ENCODE data around the gene TRIM54.

- no peak for TF ChIP-seq RAD21 (IDR thresholded peaks at IDR 0.05)
- TF ChIP-seq CTCF (IDR thresholded peaks at IDR 0.05; ENCODE audit: low read depth, low read length, missing input control): no peak
- TF ChIP-seq RXRA (IDR thresholded peaks at IDR 0.05): no peak
- peak; percentile 98 for TF ChIP-seq REST (IDR thresholded peaks at IDR 0.05)
- no peak for TF ChIP-seq MAX (IDR thresholded peaks at IDR 0.05)
- no peak for TF ChIP-seq TAF1 (conservative IDR thresholded peaks at IDR 0.05)
- TF ChIP-seq ATF3 (IDR thresholded peaks at IDR 0.05): no peak
Measured at GRCh38 chr2:27308359-27308881, 26.2 kb downstream of the TRIM54 start, which contains the start of gene UCN.
